Measurements from ENCODE around the gene CFAP157.

CFAP157 gene

GRCh38 chr9:127716412-127716811 is 9.6 kb downstream of the CFAP157 start:
- DNase-seq = no peak

DNA sequence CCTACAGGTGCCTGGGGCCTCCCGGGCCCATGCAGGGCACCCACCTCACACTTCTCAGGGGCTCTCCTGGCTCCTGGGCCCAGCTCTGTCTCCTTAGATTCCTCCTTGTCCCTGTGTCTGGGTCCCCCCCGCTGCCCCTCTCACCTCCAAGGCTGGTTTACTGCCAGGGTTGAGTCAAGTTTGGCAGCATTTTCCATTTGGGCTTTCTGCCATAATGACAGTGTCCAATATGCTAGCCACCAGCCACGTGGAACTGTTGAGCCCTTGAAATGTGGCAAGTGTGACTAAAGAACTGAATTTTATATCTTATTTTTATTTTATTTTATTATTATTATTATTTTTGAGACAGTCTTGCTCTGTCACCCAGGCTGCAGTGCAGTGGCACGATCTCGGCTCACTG is 11.0 kb downstream of the CFAP157 start:
- no peak for DNase-seq

DNA sequence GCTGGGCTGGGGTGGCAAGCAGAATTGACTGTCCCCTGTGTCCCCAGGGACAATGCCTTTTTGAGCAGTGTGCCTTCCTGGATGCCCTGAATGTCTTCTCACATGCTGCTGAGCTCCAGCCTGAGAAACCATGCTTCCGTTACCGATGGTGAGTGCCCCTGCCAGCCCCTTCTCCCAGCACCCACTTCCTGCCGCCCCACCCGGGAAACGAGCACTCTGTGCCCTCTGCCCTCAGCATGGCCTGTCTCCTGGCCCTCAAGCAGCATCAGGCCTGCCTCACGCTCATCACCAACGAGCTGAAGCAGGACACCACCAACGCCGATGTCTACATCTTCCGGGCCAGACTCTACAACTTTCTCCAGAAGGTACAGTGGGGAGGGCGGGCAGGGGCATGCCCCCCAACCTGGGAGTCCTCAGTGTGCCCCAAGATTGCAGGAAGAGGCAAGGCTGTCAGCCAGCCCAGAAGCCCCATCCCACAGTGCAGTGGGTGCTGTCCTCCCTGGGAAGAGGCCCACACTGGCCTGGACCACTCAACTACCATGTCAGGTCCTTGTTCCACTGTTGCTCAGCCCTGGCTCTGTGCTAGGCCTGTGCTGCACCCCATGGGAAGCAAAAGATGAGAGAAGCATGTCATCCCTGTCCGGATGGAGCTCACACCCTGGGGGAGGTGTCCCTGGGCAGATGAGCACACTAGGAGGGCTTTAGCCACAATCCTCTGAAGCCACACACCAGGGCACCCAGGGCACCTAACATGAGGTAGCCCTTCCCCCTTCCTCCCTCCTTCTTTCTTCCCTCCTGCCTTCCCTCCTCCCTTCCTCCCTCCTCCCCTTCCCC is 13.5 kb downstream of the CFAP157 start:
- DNase-seq = no peak

DNA sequence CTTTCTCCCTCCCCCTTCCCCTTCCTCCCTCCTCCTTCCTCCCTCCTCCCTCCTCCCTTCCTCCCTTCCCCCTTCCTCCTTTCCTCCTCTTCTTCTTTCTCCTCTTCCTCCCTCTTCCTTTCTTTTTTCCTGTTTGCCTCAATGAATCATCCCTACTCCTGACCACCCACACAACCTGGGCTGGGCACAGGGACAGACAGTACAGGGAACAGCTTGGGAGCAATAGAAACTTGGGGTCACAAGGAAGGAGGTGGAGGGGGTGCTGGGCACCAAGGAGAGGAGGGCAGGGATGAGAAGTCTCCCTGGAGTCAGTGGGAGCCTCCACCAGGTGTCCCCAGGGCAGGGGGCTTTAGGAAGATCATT is 14.1 kb downstream of the CFAP157 start:
- DNase-seq = no peak

DNA sequence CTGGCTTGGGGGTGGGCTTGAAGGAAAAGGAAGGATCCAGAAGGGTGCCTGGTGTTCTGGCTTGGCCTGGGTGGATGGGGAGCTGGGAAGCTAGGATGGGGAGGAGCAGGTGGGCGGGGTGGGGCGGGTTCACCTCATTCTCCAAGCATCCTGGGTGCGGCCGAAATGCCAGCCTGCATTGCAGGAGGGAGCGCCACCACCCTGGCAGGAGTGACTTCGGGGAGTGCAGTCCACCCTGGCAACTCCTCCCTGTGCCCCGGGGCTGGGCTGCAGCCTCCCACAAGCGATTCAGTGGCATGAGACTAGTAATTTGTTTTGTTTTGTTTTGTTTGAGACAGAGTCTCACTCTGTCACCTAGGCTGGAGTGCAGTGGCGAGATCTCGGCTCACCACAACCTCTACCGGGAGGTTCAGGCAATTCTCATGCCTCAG is 14.6 kb downstream of the CFAP157 start:
- no peak for DNase-seq

DNA sequence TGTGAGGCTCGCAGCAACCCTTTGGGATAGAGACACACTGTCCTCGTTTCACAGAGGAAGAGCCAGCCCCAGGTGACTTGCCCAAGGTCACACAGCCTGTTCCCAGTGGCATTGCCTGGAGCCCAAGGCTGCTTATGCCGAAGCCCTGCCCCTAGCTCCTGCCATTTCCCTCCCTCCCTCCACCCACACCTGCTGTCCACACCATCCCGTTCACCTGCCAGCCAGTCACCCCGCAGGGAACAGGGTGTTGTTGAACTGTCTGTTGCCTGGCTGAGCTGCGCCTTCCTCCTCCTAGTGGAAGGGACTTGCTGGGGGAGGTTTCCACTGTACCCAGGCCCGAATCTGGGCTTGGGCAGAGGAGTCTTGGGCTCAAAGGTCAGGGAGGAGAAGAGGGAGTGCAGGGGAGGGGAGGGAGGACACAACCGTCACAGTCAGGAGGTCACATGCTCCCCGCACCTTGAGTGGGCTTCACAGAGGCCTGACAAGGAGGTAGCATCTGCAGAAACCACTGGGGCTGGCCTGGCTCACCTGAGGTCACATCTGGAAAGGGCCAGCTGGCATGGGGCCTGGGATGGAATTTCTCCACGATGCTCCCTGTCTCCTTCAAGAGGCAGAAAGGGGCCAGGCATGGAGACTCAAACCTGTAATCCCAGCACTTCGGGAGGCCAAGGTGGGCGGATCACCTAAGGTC is 15.4 kb downstream of the CFAP157 start:
- DNase-seq = no peak

GRCh38 chr9:127723013-127723412 is 16.2 kb downstream of the CFAP157 start:
- no peak for DNase-seq

DNA sequence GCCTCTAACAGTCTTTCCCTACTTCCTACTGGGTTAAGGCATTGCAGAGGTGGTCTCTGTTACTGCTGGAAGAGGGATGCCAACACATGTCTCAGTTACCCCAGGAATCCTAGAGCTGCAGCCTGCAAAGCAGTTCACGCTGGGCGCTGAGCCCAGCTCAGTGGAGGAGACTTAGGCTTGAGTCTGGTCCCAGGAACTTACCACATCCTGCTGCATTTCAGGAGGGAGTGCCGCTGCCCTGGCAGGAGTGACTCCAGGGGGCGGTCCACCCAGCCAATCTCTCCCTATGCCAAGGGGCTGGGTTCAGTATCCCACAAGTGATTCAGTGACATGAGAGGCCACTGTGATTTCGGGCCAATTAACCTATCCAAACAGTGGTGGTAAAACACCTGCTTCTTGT is 16.7 kb downstream of the CFAP157 start:
- DNase-seq = no peak

- DNase-seq = no peak
These were observed 17.2 kb downstream of the CFAP157 start for GRCh38 chr9:127724012-127724411.

GRCh38 chr9:127726871-127727270 is 20.1 kb downstream of the CFAP157 start:
- DNase-seq = no peak

DNA sequence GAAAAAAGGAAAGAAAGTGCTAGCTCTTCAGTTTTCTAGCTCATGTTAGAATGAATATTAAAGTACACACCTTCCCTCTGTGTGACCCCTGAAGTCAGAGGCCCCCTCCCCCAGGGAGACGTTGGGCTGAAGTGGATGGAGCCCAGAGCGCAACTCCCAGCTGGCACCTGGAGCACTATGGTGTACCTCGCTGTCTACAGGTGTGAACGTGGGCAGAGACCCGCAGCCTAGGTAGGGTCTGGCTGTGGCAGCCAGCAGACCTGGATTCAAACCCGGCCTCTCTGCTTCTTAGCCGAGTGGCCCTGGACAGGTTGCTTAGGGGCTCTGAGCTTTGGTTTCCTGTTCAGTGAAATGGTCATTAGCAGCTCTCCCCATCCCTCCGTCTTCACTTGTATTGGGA is 22.0 kb downstream of the CFAP157 start:
- no peak for DNase-seq

DNA sequence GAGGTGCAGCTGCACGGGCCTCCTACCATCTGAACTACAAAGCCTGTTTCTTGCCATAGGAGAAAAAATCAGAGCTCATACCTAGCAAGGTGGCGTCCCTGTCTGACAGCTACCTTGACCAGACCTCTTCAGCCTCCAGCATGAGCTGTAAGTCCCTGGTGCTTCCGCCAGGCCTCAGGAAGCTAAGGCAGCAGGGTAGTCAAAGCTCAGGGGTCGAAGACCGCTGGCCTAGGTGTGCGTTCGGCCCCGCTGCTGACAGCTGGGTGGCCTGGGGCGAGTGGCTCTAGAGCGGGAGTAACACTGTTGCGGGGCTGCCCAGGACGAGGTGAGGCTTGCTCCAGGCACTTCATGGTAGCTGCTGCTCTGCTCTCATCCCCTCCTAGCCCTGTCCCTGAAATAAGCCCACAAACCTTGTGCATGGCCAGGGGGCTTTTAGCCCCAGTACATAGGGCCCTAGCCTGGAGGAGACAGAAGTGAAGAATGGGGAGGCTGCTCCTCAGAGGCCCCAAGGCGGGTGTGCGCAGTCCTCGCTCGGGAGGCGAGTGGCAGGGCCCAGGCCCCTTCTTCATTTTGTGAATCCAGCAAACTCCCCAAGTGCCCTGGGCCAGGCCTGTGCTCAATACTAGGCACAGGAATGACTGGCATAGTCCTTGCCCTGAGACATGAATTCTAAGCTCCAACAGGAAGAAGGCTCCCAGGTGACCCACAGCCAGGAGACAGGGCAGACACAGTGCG is 22.9 kb downstream of the CFAP157 start:
- DNase-seq = no peak

- DNase-seq = no peak
These were observed 23.5 kb downstream of the CFAP157 start for GRCh38 chr9:127730262-127730661.

DNA sequence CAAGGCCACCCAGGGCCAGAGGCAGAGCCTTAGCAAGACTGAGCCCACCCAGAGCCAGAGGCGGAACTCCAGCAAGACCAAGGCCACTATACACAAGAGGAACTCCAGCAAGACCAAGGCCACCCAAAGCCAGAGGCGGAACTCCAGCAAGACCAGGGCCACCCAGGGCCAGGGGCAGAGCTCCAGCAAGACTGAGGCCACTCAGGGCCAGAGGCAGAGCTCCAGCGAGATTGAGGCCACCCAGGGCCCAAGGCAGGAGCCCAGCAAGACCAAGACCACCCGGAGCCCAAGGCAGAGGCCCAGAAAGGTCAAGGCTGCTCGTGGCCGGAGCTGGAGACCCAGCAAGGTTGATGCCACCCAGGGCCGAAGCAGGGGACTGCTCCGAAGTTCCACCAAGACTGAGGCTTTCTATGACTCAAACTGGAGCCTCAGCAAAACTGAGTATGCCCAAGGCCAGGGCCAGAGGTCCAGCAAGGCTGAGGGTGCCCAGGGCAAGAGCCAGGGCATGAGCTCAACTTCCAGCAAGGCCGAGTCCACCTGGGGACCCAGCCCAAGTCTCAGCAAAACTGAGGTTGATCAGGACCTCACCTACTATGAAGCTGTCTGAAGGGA is 24.1 kb downstream of the CFAP157 start:
- no peak for DNase-seq

DNA sequence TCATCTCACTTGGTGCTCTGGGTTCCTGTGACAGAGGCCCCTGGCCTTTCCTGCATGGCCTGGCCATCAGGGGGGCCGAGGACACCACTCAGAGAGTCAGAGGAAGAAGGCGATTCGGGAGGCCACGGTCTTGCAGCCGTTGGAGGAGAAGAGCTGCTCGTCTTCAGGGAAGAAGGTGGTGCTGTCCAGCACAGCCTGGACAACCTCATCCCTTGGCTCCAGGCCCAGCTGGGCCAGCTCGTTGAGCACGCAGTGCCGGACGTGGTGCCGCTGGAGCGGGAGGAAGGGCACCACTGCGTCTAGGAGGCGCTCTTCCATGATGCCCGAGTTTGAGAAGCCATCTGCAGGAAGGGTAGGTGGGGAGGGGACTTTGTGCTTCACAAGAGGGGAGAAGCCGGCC is 25.1 kb downstream of the CFAP157 start:
- DNase-seq = no peak

DNA sequence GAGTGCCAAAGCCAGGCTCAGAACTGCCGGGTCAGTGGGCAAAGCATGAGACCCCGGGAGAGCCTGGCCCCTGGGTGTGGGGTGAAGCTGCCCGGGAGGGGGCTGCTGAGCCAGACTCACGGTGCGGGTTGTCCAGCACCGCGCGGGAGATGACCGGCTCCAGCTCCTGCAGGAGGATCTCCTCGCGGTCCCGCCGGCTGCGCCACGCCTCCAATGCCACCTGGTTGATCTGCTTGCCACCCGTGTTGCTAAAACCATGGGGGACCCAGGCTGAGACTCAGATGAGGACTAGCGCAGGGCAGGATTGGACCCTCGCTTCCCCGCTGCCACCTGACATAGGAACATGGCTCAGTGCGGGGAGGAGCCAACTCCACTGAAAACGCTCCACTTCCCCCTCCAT is 25.7 kb downstream of the CFAP157 start:
- DNase-seq = no peak

- DNase-seq = no peak
These were observed 26.8 kb downstream of the CFAP157 start for GRCh38 chr9:127733614-127734013.

DNA sequence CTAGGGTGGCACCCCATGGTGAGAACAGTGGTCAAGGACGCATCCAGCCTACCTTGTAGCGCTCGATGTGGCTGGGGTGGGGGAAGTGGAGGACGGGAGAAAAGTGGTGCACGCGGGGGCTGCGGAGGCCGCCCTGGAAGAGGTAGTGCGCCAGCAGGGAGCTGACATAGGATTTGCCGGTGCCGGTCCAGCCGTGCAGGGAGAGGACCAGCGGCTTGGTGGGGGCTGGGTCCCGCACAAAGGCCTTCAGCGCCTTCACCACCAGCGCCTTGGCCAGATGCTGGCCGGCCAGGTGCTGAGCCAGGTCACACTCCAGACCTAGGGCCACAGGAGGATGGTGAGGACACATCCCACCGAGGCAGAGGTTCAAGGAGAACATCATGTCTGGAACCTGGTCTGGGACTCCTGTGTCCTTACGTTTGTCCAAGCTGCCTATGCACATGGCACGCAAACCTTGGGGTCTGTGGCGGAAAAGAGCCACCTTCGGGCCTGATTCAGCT is 27.5 kb downstream of the CFAP157 start:
- DNase-seq = no peak

DNA sequence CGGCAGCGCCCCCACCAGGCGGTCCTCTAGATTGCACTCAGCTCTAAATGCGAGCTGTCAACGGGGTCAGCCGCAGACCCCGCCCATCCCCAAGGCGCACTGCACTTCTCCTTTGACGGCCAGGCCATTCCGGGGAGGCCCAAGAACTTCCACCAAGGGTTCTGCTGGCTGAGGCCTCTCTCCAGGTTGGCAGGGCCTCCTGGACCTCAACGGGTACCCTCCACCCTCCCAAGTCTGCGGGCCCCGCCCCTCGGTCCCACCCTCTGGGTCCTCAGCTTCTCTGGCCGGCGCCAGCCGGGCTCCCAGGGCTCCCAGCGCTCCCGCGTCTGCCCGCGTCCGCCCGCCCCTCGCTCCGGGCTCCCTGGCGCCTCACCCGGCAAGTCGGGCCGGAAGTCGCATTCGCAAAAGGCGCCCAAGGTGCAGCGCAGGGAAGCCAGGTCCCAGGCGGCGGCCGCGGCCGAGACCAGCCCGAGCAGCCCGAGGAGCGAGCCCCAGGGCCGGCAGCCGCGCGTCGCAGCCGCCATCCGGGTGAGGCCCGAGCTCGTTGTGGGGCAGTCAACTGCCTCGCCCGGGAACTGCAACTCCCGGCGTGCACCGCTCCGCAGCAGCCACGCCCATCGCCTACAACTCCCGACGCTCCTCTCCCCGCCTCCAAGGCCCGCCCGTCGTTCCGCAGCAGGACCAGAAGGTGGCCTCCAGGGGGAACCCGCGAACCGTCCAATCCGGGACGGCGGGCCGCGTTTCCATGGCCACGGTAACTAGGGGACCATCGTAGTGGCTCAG is 28.1 kb downstream of the CFAP157 start, which contains the start of gene TOR2A:
Gene TOR2A, minus strand, starts transcription at position 548 of the 783 bp plus-strand sequence. Its CDS starts 24 bp downstream, at position 524.
- DNase-seq = peak; percentile 95 to 97

DNA sequence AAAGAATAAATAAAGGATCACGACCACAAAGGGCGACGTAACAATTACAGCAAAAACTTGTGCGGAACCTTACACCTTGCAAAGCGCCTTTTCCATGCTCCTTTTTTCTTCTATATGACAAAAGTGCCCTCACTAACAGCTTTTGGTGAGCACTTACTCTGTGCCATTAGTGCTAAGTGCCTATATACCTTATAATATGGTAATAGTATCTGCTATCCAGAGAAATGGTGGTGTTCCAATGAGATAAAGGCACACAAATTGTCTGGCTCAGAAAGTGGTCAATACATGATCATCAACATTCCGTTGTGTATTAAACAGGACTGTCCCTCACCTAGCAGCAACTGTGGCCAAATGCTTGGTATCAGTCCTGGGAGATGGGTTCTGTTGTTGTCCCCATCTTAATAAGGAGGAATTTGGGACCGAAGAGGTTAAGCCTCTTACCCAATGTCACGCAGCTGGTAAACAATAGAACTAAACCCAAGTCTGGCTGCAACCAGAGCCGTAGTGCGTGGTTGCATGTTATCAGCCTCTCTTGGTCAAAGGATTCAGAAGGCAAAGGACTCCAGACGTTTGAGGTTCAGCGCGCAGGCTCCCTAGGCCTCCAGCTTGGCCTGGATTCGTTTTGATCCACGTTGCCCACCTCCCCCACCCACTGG is 28.9 kb downstream of the CFAP157 start:
- no peak for DNase-seq

- no peak for DNase-seq
These were observed 31.9 kb downstream of the CFAP157 start for GRCh38 chr9:127738666-127739065.

All from stimulated activated CD4-positive, alpha-beta T cell treated with anti-CD3 and anti-CD28 coated beads, Interleukin-4, amount 100 ng/mL, for 4 hours (primary cell).